ENCODE results near the gene TERB2. TPM values are rescaled to one million over a fixed set of nuclear protein-coding genes. Genes with fewer than 3 reads are reported as not detected.
"Not testable (repeated sequence)": the region's sequence is repeated elsewhere in the genome, so short reads cannot be mapped to it uniquely, and the experiment has no call there.

The TERB2 gene, protein sequence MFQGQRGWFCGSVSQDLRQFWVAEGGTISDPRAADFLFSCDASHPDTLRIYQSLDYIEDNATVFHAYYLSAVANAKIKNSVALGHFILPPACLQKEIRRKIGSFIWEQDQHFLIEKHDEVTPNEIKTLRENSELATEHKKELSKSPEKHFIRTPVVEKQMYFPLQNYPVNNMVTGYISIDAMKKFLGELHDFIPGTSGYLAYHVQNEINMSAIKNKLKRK
- not detected for total RNA-seq

DNA sequence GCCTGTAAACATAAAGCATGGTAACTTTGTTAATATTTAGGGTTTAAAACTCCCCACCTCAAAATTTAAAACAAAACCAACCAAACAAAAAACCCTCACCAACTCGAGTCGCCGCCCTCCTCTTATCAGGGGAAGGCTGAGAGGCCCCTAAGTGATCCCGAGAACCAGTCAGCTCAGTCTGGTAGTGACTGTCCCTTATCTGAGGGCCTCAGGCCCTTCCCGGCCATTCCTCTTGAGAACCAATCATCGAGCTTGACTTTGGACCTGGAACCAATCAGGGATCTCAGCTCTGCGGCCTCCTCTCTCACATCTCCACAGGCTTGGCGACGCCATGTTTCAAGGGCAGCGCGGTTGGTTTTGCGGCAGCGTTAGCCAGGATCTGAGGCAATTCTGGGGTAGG lies at the start of gene TERB2:
Gene TERB2 (plus strand): TSS at position 300 of the 400 bp plus-strand sequence. CDS start 32 bp downstream, at position 332.
- Mint-ChIP-seq H3K4me1 (no peaks in the 10 kb centered on the region), H3K36me3 (ENCODE audit: low read depth) (no peaks in the 10 kb centered on the region), H3K27ac (no peak within 1 kb of the TSS), H3K4me3 (no peak within 1 kb of the TSS), H3K27me3 (peaks cover 2% of the 10 kb centered on the region), H3K9me3 (ENCODE audit: low read depth) (no peaks in the 10 kb centered on the region)
- CTCF ChIA-PET, result no interaction called here
- DNase-seq (no peak), ATAC-seq (no peak)
- POLR2A ChIA-PET, result no interaction called here
- intact Hi-C loops (cut with DNase I, micrococcal nuclease), result no loop called here

GRCh38 chr15:44909423-44909822 lies 47.1 kb upstream of the TERB2 start:
- H3K4me3 Mint-ChIP-seq, result no peak overlapping the region
- no peaks in the 10 kb centered on the region for H3K36me3 Mint-ChIP-seq (ENCODE audit: low read depth)
- H3K9me3 Mint-ChIP-seq (ENCODE audit: low read depth), result no peaks in the 10 kb centered on the region
- H3K27me3 Mint-ChIP-seq, result no peaks in the 10 kb centered on the region
- H3K27ac Mint-ChIP-seq, result no peak overlapping the region
- ATAC-seq, result no peak
- H3K4me1 Mint-ChIP-seq, result peaks cover 10% of the 10 kb centered on the region
- POLR2A ChIA-PET, result no interaction called here
- no peak for DNase-seq
- intact Hi-C loops (cut with DNase I, micrococcal nuclease), result no loop called here
- CTCF ChIA-PET, result no interaction called here

- intact Hi-C loops (cut with DNase I, micrococcal nuclease), result loop anchor here in 1 of 2 experiments (1.0 kb wide), 1 partner anchor 29 kb away; no protein-coding TSS in a partner anchor
- ChIA-PET CTCF (interaction anchor here (1.2 kb wide), 1 partner anchor 58 kb away, joined by 4 read pairs; no protein-coding TSS in a partner anchor), POLR2A (no interaction called here)
- Mint-ChIP-seq H3K27me3 (no peaks in the 10 kb centered on the region), H3K27ac (no peak overlapping the region), H3K4me3 (no peak overlapping the region), H3K36me3 (ENCODE audit: low read depth) (no peaks in the 10 kb centered on the region), H3K9me3 (ENCODE audit: low read depth) (no peaks in the 10 kb centered on the region), H3K4me1 (peaks cover 6% of the 10 kb centered on the region)
- peak; percentile 87 for ATAC-seq
- no peak for DNase-seq
These were observed 45.4 kb upstream of the TERB2 start for GRCh38 chr15:44910981-44911625.

GRCh38 chr15:44912186-44912585 lies 44.3 kb upstream of the TERB2 start:
- H3K4me3 Mint-ChIP-seq; H3K27me3 Mint-ChIP-seq; intact Hi-C loops (cut with DNase I, micrococcal nuclease); H3K27ac Mint-ChIP-seq; H3K9me3 Mint-ChIP-seq (ENCODE audit: low read depth); DNase-seq; ATAC-seq; H3K36me3 Mint-ChIP-seq (ENCODE audit: low read depth); POLR2A ChIA-PET; H3K4me1 Mint-ChIP-seq: not testable (repeated sequence)
- CTCF ChIA-PET, result interaction anchor here (0.6 to 0.8 kb wide), 2 partner anchors 28 to 99 kb away, joined by 3 read pairs; no protein-coding TSS in a partner anchor

GRCh38 chr15:44912974-44913448 lies 43.5 kb upstream of the TERB2 start:
- CTCF ChIA-PET, result interaction anchor here (0.6 to 0.8 kb wide), 2 partner anchors 29 to 99 kb away, joined by 3 read pairs; no protein-coding TSS in a partner anchor
- intact Hi-C loops (cut with DNase I, micrococcal nuclease); H3K27me3 Mint-ChIP-seq; DNase-seq; H3K36me3 Mint-ChIP-seq (ENCODE audit: low read depth); H3K4me3 Mint-ChIP-seq; POLR2A ChIA-PET; ATAC-seq; H3K9me3 Mint-ChIP-seq (ENCODE audit: low read depth); H3K27ac Mint-ChIP-seq; H3K4me1 Mint-ChIP-seq: not testable (repeated sequence)

DNA sequence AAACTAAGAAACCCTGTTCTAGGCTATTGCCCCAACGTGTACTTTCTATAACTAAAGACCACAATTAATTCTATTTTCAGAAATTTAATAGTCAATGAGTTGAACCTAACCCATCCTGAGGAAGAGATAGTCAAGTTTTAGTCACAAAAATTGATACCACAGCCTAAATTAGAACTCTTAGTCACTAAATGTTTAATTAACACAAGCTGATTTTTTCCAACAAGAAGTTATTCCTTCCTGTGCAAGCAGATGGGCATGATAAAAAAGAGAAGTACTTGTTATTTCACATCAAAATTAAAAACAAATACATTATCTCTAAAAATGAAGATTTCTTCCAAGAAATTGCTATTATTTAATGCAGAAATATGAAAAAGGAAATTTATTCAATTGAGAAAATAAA lies 38.4 kb upstream of the TERB2 start:
- intact Hi-C loops (cut with DNase I, micrococcal nuclease), result loop anchor here in 1 of 2 experiments (2.0 kb wide), 1 partner anchor 59 kb away; no protein-coding TSS in a partner anchor
- no peak overlapping the region for H3K27ac Mint-ChIP-seq
- ATAC-seq (no peak), DNase-seq (no peak)
- no peaks in the 10 kb centered on the region for H3K9me3 Mint-ChIP-seq (ENCODE audit: low read depth)
- CTCF ChIA-PET, result interaction anchor here (1.8 kb wide), 1 partner anchor 64 kb away, joined by 5 read pairs; no protein-coding TSS in a partner anchor
- H3K4me1 Mint-ChIP-seq, result no peaks in the 10 kb centered on the region
- POLR2A ChIA-PET, result no interaction called here
- H3K4me3 Mint-ChIP-seq, result no peak overlapping the region
- no peaks in the 10 kb centered on the region for H3K36me3 Mint-ChIP-seq (ENCODE audit: low read depth)
- H3K27me3 Mint-ChIP-seq, result no peaks in the 10 kb centered on the region

DNA sequence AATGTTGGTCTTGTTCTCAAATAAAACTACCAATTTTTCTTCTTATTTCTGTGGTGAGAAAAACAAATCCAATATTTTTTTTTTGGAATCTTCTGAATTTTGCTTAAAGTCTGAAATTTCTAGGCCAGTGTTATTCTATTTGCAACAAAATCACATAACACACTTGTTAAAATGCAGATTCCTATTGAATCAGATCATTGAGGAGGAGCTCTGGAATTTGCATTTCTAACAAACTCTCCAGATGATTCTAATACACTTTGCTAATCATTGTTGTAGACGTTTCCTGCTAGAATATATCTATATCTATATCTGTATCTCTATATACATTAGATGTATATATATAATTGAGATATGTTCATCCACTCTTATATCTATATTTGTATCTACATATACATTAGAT lies 27.8 kb upstream of the TERB2 start:
- H3K27me3 Mint-ChIP-seq; DNase-seq; H3K4me3 Mint-ChIP-seq; H3K4me1 Mint-ChIP-seq; intact Hi-C loops (cut with DNase I, micrococcal nuclease); H3K36me3 Mint-ChIP-seq (ENCODE audit: low read depth); POLR2A ChIA-PET; H3K9me3 Mint-ChIP-seq (ENCODE audit: low read depth); H3K27ac Mint-ChIP-seq; ATAC-seq: not testable (repeated sequence)
- CTCF ChIA-PET, result interaction anchor here (0.7 kb wide), 1 partner anchor 336 kb away, joined by 3 read pairs; no protein-coding TSS in a partner anchor

DNA sequence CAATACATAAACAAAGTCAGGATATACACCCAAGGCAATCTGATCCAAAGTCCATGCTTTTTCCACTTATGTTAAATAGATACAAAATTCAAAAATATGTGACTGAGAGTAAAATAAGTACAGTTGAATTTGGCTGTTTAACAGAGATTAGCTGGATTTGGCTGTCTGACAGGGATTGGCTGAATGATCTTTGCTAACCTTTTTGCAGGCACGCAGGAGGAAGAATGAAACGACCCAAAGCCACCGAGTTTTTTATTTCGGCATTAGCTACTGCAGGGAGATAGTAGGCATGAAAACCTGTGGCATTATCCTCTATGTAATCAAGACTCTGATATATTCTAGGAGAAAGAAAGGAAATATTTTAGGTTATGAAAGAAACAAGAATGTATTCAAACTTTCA lies 26.2 kb upstream of the TERB2 start:
- DNase-seq; H3K4me3 Mint-ChIP-seq; H3K4me1 Mint-ChIP-seq; ATAC-seq; CTCF ChIA-PET; H3K9me3 Mint-ChIP-seq (ENCODE audit: low read depth); H3K27ac Mint-ChIP-seq; H3K27me3 Mint-ChIP-seq; H3K36me3 Mint-ChIP-seq (ENCODE audit: low read depth); POLR2A ChIA-PET; intact Hi-C loops (cut with DNase I, micrococcal nuclease): not testable (repeated sequence)

GRCh38 chr15:44958302-44958701 lies 1.8 kb downstream of the TERB2 start:
- H3K4me1 Mint-ChIP-seq; DNase-seq; CTCF ChIA-PET; H3K9me3 Mint-ChIP-seq (ENCODE audit: low read depth); POLR2A ChIA-PET; H3K36me3 Mint-ChIP-seq (ENCODE audit: low read depth); H3K4me3 Mint-ChIP-seq; H3K27ac Mint-ChIP-seq; ATAC-seq; H3K27me3 Mint-ChIP-seq; intact Hi-C loops (cut with DNase I, micrococcal nuclease): not testable (repeated sequence)

DNA sequence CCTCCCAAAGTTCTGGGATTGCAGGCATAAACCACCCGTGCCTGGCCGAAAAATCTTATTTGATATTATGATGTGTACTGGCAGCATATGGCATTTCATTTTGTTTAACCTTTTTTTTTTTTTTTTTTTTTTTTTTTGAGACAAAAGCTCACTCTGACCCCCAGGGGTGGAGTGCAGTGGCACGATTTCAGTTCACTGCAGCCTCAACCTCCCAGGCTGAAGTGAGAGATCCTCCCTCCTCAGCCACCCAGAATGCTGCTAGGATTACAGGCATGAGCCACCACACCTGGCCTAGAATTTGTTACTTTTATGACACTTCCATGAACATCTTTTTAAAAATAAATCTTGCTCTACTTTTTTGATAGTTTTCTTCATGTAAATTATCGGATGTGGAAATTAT lies 12.0 kb downstream of the TERB2 start:
- ATAC-seq (no peak), DNase-seq (no peak)
- ChIA-PET POLR2A (no interaction called here), CTCF (interaction anchor here (1.2 to 2.0 kb wide), 3 partner anchors 67 to 155 kb away, joined by 3 to 6 read pairs (median 4); no protein-coding TSS in a partner anchor)
- no peaks in the 10 kb centered on the region for H3K9me3 Mint-ChIP-seq (ENCODE audit: low read depth)
- intact Hi-C loops (cut with DNase I, micrococcal nuclease), result loop anchor here (5.0 kb wide), 1 partner anchor 149 kb away; no protein-coding TSS in a partner anchor
- H3K27ac Mint-ChIP-seq, result no peak overlapping the region
- H3K4me1 Mint-ChIP-seq, result no peaks in the 10 kb centered on the region
- H3K36me3 Mint-ChIP-seq (ENCODE audit: low read depth), result no peaks in the 10 kb centered on the region
- no peaks in the 10 kb centered on the region for H3K27me3 Mint-ChIP-seq
- H3K4me3 Mint-ChIP-seq, result no peak overlapping the region

GRCh38 chr15:44971036-44971435 lies 14.5 kb downstream of the TERB2 start:
- Mint-ChIP-seq H3K36me3 (ENCODE audit: low read depth) (no peaks in the 10 kb centered on the region), H3K4me1 (no peaks in the 10 kb centered on the region), H3K9me3 (ENCODE audit: low read depth) (no peaks in the 10 kb centered on the region), H3K27me3 (no peaks in the 10 kb centered on the region), H3K4me3 (no peak overlapping the region), H3K27ac (no peak overlapping the region)
- POLR2A ChIA-PET, result no interaction called here
- intact Hi-C loops (cut with DNase I, micrococcal nuclease), result loop anchor here (2.0 to 5.0 kb wide), 2 partner anchors 66 kb away; no protein-coding TSS in a partner anchor
- ATAC-seq (no peak), DNase-seq (no peak)
- CTCF ChIA-PET, result interaction anchor here (1.6 kb wide), 1 partner anchor 19 kb away, joined by 3 read pairs; no protein-coding TSS in a partner anchor

- ATAC-seq; POLR2A ChIA-PET; H3K36me3 Mint-ChIP-seq (ENCODE audit: low read depth); H3K27me3 Mint-ChIP-seq; H3K4me1 Mint-ChIP-seq; H3K4me3 Mint-ChIP-seq; H3K27ac Mint-ChIP-seq; CTCF ChIA-PET; DNase-seq; H3K9me3 Mint-ChIP-seq (ENCODE audit: low read depth): not testable (repeated sequence)
- intact Hi-C loops (cut with DNase I, micrococcal nuclease), result loop anchor here in 1 of 2 experiments (2.0 kb wide), 1 partner anchor 57 kb away; no protein-coding TSS in a partner anchor
These were observed 19.7 kb downstream of the TERB2 start for GRCh38 chr15:44976183-44976582.
